Measurements from ENCODE around the gene ZMYND15.

Gene ZMYND15

DNA sequence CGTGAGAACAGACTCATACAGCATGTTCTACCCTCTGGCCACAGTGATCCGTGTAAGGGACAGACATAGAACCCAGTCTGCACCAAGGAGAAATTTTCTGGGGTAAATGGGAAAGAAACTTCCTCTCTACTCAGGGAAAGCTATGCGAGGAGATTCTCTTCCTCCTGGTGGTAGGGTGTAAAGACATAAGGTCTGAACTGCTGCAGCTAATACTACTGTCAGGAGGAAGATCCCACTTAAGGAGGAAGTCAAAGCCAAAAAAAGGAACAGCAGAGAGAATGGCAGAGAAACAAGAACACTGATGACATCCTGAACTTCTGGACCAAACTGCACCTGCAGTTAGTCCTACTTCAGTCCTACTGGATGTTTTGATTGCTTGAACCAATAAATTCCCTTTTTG, 25.0 kb downstream of the ZMYND15 start:
- no peak for DNase-seq (ENCODE audit: low read depth)
- TF ChIP-seq, protein P1, sequence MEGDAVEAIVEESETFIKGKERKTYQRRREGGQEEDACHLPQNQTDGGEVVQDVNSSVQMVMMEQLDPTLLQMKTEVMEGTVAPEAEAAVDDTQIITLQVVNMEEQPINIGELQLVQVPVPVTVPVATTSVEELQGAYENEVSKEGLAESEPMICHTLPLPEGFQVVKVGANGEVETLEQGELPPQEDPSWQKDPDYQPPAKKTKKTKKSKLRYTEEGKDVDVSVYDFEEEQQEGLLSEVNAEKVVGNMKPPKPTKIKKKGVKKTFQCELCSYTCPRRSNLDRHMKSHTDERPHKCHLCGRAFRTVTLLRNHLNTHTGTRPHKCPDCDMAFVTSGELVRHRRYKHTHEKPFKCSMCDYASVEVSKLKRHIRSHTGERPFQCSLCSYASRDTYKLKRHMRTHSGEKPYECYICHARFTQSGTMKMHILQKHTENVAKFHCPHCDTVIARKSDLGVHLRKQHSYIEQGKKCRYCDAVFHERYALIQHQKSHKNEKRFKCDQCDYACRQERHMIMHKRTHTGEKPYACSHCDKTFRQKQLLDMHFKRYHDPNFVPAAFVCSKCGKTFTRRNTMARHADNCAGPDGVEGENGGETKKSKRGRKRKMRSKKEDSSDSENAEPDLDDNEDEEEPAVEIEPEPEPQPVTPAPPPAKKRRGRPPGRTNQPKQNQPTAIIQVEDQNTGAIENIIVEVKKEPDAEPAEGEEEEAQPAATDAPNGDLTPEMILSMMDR (conservative IDR thresholded peaks at IDR 0.05; ENCODE audit: low read depth, low read length) = no peak

GRCh38 chr17:4766201-4766600, 26.6 kb downstream of the ZMYND15 start:
- no peak for DNase-seq (ENCODE audit: low read depth)
- TF ChIP-seq, protein P1 (conservative IDR thresholded peaks at IDR 0.05; ENCODE audit: low read depth, low read length) = no peak
- no peak overlapping the region for H3K4me3 ChIP-seq (ENCODE audit: low read depth, low read length)

More for the DNA sequence above, 25.0 kb downstream of the ZMYND15 start:
- H3K4me3 ChIP-seq (ENCODE audit: low read depth, low read length) = no peak overlapping the region

DNA sequence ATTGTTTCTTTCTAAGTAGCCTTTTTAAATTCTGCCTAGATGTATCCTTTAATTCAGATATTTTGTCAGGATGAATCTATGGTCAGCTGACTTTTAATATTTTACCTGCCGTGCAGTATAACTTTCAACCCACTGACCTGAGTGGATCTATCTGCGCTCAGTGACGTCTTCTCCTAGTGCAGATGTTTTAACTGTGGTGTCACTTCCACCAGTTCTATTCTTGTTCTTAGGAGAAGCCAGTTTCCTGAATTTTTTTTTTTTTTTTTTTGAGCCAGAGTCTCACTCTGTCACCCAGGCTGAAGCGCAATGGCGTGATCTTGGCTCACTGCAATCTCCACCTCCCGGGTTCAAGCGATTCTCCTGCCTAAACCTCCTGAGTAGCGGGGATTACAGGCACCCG, 27.1 kb downstream of the ZMYND15 start:
- DNase-seq (ENCODE audit: low read depth) = no peak
- TF ChIP-seq, protein P1 (conservative IDR thresholded peaks at IDR 0.05; ENCODE audit: low read depth, low read length) = no peak
- H3K4me3 ChIP-seq (ENCODE audit: low read depth, low read length) = no peak overlapping the region

DNA sequence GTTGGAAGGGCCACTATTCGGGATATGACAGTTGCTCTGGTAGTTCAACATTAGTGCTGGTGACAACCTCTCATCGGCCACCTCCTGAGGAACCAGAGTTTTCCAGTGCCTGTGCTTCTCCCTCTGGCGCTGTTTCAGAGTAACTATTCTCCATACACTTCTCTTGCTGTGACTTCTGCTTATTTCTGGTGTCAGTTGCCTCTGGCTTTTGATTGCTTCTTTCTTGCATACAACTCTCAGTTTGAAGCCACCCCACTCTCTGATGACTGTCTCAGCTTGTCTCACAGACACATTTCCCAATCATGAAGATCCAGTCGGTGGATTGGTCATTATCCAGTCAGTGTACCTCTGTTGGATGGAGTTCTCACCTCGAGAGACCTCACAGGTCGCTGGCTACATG, 28.7 kb downstream of the ZMYND15 start:
- TF ChIP-seq, protein P1 (conservative IDR thresholded peaks at IDR 0.05; ENCODE audit: low read depth, low read length) = no peak
- DNase-seq (ENCODE audit: low read depth) = no peak
- H3K4me3 ChIP-seq (ENCODE audit: low read depth, low read length) = no peak overlapping the region

GRCh38 chr17:4769628-4770027, 30.0 kb downstream of the ZMYND15 start:
- DNase-seq (ENCODE audit: low read depth) = no peak
- no peak overlapping the region for H3K4me3 ChIP-seq (ENCODE audit: low read depth, low read length)
- TF ChIP-seq, protein P1 (conservative IDR thresholded peaks at IDR 0.05; ENCODE audit: low read depth, low read length) = no peak

DNA sequence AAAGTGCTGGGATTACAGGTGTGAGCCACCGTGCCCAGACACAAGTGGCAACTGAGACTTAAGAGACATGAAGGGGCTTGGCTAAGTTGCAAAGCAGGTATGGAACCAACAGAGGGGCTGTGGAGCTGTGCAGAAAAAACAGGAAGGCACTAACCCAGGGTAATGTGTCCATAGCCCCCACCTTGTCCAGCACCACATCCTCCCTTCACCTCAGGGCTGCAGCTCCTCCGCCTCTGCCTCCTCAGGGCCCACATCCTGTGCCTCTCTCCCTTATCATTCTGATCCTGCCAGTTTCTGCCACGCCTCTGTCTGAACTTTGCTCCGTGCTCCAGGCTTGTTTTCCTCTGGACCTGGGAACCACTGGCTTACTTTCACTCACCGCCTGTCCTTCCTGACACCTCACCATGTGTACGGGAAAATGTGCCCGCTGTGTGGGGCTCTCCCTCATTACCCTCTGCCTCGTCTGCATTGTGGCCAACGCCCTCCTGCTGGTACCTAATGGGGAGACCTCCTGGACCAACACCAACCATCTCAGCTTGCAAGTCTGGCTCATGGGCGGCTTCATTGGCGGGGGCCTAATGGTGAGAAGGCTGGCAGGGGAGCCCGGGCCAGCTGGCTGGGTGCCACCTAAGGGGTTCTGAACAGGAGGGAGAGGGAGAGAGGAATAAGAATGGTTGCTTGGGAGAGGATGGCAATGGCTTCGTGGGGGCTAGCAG, 32.0 kb downstream of the ZMYND15 start, which contains the start of gene TM4SF5:
TSS of gene TM4SF5 (plus strand) at position 368 of the 716 bp plus-strand sequence. CDS start at position 405, 37 bp downstream.
- no peak for DNase-seq (ENCODE audit: low read depth)
- TF ChIP-seq, protein P1 (conservative IDR thresholded peaks at IDR 0.05; ENCODE audit: low read depth, low read length) = no peak
- H3K4me3 ChIP-seq (ENCODE audit: low read depth, low read length) = no peak within 1 kb of the TSS

DNA sequence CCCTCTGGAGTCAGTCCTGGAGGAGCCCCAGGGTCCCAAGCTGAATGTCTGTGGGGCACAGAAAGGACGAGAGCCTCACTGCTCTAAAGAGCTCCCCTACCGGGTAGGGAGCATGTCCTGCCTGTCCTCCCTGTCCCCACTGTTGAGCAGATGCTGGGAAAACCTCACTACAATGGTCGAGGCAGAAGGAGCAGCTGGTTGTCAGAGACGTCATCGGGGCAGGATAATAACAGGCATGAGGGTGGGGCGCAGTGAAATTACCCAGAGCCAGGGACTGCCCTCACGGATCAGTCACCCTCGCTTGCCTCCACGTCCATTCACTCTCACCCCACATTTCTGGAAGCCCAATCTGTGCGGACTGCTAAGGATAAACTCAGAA, 32.6 kb downstream of the ZMYND15 start:
- TF ChIP-seq, protein P1 (conservative IDR thresholded peaks at IDR 0.05; ENCODE audit: low read depth, low read length) = no peak
- no peak overlapping the region for H3K4me3 ChIP-seq (ENCODE audit: low read depth, low read length)
- DNase-seq (ENCODE audit: low read depth) = no peak

Measured in choroid plexus epithelial cell (primary cell).